Panc1 (cell line): ENCODE results near the gene ENTPD7. TPM values are rescaled to one million over a fixed set of nuclear protein-coding genes. Genes with fewer than 3 reads are reported as not detected.

Source experiments
- ATAC-seq: fragments of 200-7000 bp; cut with Tn5 transposase; 2 replicates; pipeline ENCODE4 v1.9.1; 2020; ENCODE audit warnings: mild to moderate bottlenecking, moderate library complexity
- Bru-seq: library from RNA; stranded (reverse); fragments of 400-500 nt; gene quantifications from one replicate; lab custom pipeline; 2021; lab: Mats Ljungman, UMichigan
- BruChase-seq, 2 experiments: library from RNA; stranded (reverse); fragments of 400-500 nt; gene quantifications; one replicate each; lab custom pipeline; 2021; lab: Mats Ljungman, UMichigan
- BruUV-seq: library from RNA; stranded (reverse); fragments of 400-500 nt; replicated peaks from 2 replicates; lab custom pipeline; 2021; lab: Mats Ljungman, UMichigan
- CTCF ChIA-PET: fragments of 300-600 bp; sonication (Branson Sonifier 250); formaldehyde crosslinking; loops from one replicate; lab custom pipeline; 2022; ENCODE audit warnings: antibody characterized with exemption; lab: Charles Lee
- POLR2A ChIA-PET: fragments of 300-600 bp; sonication (Branson Sonifier 250); formaldehyde crosslinking; loops from one replicate; lab custom pipeline; 2022; ENCODE audit warnings: antibody characterized with exemption; lab: Charles Lee
- DNase-seq: peaks from one replicate; pipeline ENCODE4 v3.0.0-alpha.2; 2010; ENCODE audit warnings: low read depth, low spot score
- H3K27ac ChIP-seq: 2 replicates; pipeline ENCODE4 v1.5.1; 2011; ENCODE audit warnings: mild to moderate bottlenecking, low read length, inconsistent platforms
- H3K27me3 ChIP-seq: fragments of 200-500 bp; sonication (Bioruptor generic); 2 replicates; pipeline ENCODE4 v1.6.0; 2014; ENCODE audit warnings: low read length, inconsistent platforms; ENCODE audit not compliant: control insufficient read depth, insufficient read depth
- H3K36me3 ChIP-seq: fragments of 200-500 bp; sonication (Bioruptor generic); 2 replicates; pipeline ENCODE4 v1.5.1; 2014; ENCODE audit warnings: inconsistent platforms, mild to moderate bottlenecking, low read length, moderate library complexity; ENCODE audit not compliant: control insufficient read depth, insufficient read depth
- H3K4me1 ChIP-seq: 2 replicates; pipeline ENCODE4 v1.5.1; 2011; ENCODE audit warnings: inconsistent platforms, mild to moderate bottlenecking, low read length, moderate library complexity; ENCODE audit not compliant: control insufficient read depth, insufficient read depth
- H3K4me3 ChIP-seq, 2 experiments: 2 replicates each; pipeline ENCODE4 v1.5.1; 2011 to 2012; ENCODE audit warnings: low read depth in 2 of 2, low read length in 2 of 2, mild to moderate bottlenecking in 2 of 2, inconsistent platforms in 1 of 2, moderate library complexity in 1 of 2
- H3K9me3 ChIP-seq: fragments of 200-500 bp; sonication (Bioruptor generic); 2 replicates; pipeline ENCODE4 v1.5.1; 2014; ENCODE audit warnings: low read depth, mild to moderate bottlenecking, inconsistent platforms, low read length, moderate library complexity; ENCODE audit not compliant: control insufficient read depth, insufficient read depth
- POLR2AphosphoS5 ChIP-seq: IDR thresholded peaks from 2 replicates; pipeline ENCODE4 v1.6.1; 2012; ENCODE audit warnings: mild to moderate bottlenecking, low read depth, low read length, moderate library complexity
- REST ChIP-seq, 2 experiments: IDR thresholded peaks; 2 replicates each; pipeline ENCODE4 v1.6.1; 2011 to 2012; ENCODE audit warnings: low read depth in 2 of 2, control low read depth in 1 of 2, low read length in 1 of 2, mild to moderate bottlenecking in 1 of 2, moderate library complexity in 1 of 2; ENCODE audit not compliant: insufficient read depth in 1 of 2
- SIN3A ChIP-seq: IDR thresholded peaks from 2 replicates; pipeline ENCODE4 v1.6.1; 2012; ENCODE audit warnings: low read depth, mild to moderate bottlenecking, low read length, moderate library complexity, borderline replicate concordance; ENCODE audit not compliant: insufficient read depth
- TCF7L2 ChIP-seq: IDR thresholded peaks from 2 replicates; pipeline ENCODE4 v1.6.1; 2011; ENCODE audit warnings: mild to moderate bottlenecking, low read depth, low read length, inconsistent platforms
- in situ Hi-C: cut with HindIII; loops from 2 replicates; pipeline ENCODE4 v1.10.0; 2016; ENCODE audit warnings: low sequenced_read_pairs, low pct_unique_long_range_greater_than_20kb
- intact Hi-C: fragments of 100-400 bp; cut with micrococcal nuclease; formaldehyde crosslinking; loops from one replicate; pipeline ENCODE4 v1.10.0; 2022; ENCODE audit not compliant: unreplicated experiment
- long read RNA-seq: library from polyadenylated mRNA; unstranded; transcript quantifications from one replicate; pipeline ENCODE4 v2.0.0, GENCODE V29; 2021; ENCODE audit not compliant: unreplicated experiment
- polyA plus RNA-seq: library from polyadenylated mRNA; unstranded; fragments of >200 nt; gene quantifications from one replicate; pipeline ENCODE4 v1.2.1, GENCODE V29; 2012; ENCODE audit warnings: missing spikeins; ENCODE audit not compliant: insufficient read length
- total RNA-seq: library from RNA; stranded (reverse); gene quantifications from one replicate; pipeline ENCODE4 v1.2.1, GENCODE V29; 2021; ENCODE audit not compliant: unreplicated experiment
- TF ChIP-seq, protein P1 (sequence below): fragments of 450-650 bp; IDR thresholded peaks from 2 replicates; pipeline ENCODE4 v1.5.1; 2017; ENCODE audit warnings: mild to moderate bottlenecking

ENTPD7 gene, protein sequence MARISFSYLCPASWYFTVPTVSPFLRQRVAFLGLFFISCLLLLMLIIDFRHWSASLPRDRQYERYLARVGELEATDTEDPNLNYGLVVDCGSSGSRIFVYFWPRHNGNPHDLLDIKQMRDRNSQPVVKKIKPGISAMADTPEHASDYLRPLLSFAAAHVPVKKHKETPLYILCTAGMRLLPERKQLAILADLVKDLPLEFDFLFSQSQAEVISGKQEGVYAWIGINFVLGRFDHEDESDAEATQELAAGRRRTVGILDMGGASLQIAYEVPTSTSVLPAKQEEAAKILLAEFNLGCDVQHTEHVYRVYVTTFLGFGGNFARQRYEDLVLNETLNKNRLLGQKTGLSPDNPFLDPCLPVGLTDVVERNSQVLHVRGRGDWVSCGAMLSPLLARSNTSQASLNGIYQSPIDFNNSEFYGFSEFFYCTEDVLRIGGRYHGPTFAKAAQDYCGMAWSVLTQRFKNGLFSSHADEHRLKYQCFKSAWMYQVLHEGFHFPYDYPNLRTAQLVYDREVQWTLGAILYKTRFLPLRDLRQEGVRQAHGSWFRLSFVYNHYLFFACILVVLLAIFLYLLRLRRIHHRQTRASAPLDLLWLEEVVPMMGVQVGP
- total RNA-seq: 15.9 TPM
- 5.4 TPM for polyA plus RNA-seq
- Bru-seq, nascent RNA: percentile 77 among the genes with signal in this experiment
- percentile 78 among the genes with signal in this experiment for BruChase-seq, experiment 1, labeled RNA remaining after a 2-hour chase
- BruChase-seq, experiment 2, labeled RNA remaining after a 6-hour chase: percentile 72 among the genes with signal in this experiment
- long read RNA-seq, transcript ENTPD7-201 (13 exons, 3,550 nt): major isoform, 25 of 41 reads
- long read RNA-seq, partial matches to known transcripts: 5 of 41 reads
- long read RNA-seq, other reads (novel, unspliced or antisense): 11 of 41 reads

GRCh38 chr10:99659031-99659867 is at the start of gene ENTPD7:
Gene ENTPD7, plus strand, starts transcription at chr10:99659509. Its CDS starts 448 bp downstream, at chr10:99659957.
- DNase-seq: peak; percentile 82
- Histone ChIP-seq H3K4me1 (peaks cover 16% of the 10 kb centered on the region), H3K36me3 (peaks cover 9% of the 10 kb centered on the region; the same call in 1 of the 2 replicates), H3K27ac (peak within 1 kb of the TSS; percentile 86), H3K27me3 (no peaks in the 10 kb centered on the region), H3K4me3 (peak within 1 kb of the TSS; percentile 79 to 81), H3K9me3 (no peaks in the 10 kb centered on the region)
- POLR2A ChIA-PET: interaction anchor here (0.7 to 1.2 kb wide), 3 partner anchors 37 to 128 kb away, joined by 3 to 4 read pairs (median 4); partner anchors contain the start of genes COX15 and CUTC
- peak; percentile 99 for ATAC-seq
- BruUV-seq: no TSS peak
- intact Hi-C loops: no loop called here
- CTCF ChIA-PET: no interaction called here
- in situ Hi-C loops: no loop called here
- TF ChIP-seq, protein P1, sequence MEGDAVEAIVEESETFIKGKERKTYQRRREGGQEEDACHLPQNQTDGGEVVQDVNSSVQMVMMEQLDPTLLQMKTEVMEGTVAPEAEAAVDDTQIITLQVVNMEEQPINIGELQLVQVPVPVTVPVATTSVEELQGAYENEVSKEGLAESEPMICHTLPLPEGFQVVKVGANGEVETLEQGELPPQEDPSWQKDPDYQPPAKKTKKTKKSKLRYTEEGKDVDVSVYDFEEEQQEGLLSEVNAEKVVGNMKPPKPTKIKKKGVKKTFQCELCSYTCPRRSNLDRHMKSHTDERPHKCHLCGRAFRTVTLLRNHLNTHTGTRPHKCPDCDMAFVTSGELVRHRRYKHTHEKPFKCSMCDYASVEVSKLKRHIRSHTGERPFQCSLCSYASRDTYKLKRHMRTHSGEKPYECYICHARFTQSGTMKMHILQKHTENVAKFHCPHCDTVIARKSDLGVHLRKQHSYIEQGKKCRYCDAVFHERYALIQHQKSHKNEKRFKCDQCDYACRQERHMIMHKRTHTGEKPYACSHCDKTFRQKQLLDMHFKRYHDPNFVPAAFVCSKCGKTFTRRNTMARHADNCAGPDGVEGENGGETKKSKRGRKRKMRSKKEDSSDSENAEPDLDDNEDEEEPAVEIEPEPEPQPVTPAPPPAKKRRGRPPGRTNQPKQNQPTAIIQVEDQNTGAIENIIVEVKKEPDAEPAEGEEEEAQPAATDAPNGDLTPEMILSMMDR: peak; percentile 11; the same call in 1 of the 2 replicates
- TF ChIP-seq TCF7L2 (peak; percentile 43; the same call in 1 of the 2 replicates), REST (IDR thresholded peaks at IDR 0.05; ENCODE audit: insufficient read depth in 1 of 2, low read depth in 2 of 2, low read length in 1 of 2) (no peak), SIN3A (peak; percentile 90), POLR2AphosphoS5 (peak; percentile 74)

DNA sequence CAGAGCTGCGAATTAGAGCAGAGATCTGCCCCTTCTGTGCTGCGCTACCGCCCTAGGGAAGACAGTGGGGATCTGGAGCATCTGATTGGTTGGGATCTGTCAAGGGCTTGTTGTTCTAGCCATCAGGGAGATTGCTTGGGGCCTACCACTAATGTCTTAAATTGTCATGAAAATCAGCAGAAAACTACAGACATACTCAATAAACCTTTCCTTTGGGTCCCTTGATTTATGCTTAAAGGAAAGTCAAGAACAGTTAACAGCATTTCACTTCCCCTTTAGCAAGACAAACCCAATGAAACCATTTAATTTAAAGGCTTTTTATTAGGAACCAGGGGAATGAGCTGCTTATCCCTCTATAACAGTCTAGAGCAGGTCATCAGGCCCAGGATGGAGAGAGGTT is 49.1 kb upstream of the ENTPD7 start:
- no peaks in the 10 kb centered on the region for H3K4me1 ChIP-seq
- ATAC-seq: no peak
- no peaks in the 10 kb centered on the region for H3K36me3 ChIP-seq
- no peak overlapping the region for H3K4me3 ChIP-seq
- TF ChIP-seq TCF7L2 (no peak), REST (IDR thresholded peaks at IDR 0.05; ENCODE audit: insufficient read depth in 1 of 2, low read depth in 2 of 2, low read length in 1 of 2) (no peak), POLR2AphosphoS5 (no peak), SIN3A (no peak)
- TF ChIP-seq, protein P1: no peak
- no TSS peak for BruUV-seq
- DNase-seq: no peak
- no peaks in the 10 kb centered on the region for H3K27me3 ChIP-seq
- H3K9me3 ChIP-seq: no peaks in the 10 kb centered on the region
- in situ Hi-C loops (no loop called here), intact Hi-C loops (no loop called here)
- POLR2A ChIA-PET: no interaction called here
- CTCF ChIA-PET: no interaction called here
- H3K27ac ChIP-seq: no peak overlapping the region
